Activated naive CD4-positive, alpha-beta T cell treated with anti-CD3 and anti-CD28 coated beads for 36 hours (primary cell): ENCODE data around the gene TTC38. TPM values are rescaled to one million over a fixed set of nuclear protein-coding genes. Genes with fewer than 3 reads are reported as not detected.
"Not testable (repeated sequence)": the region's sequence is repeated elsewhere in the genome, so short reads cannot be mapped to it uniquely, and the experiment has no call there.

ENCODE experiments used
- CTCF ChIA-PET: fragments of 350-600 bp; sonication (Branson Sonifier 250); formaldehyde crosslinking; loops from one replicate; lab custom pipeline; 2021; ENCODE audit warnings: antibody characterized with exemption; lab: Charles Lee
- DNase-seq: peaks from one replicate; pipeline ENCODE4 v3.0.0-alpha.2; 2020
- H3K27ac Mint-ChIP-seq: one replicate; pipeline ENCODE4 v1.8.0; 2021; ENCODE audit warnings: mild to moderate bottlenecking, mixed read lengths
- H3K27me3 Mint-ChIP-seq: one replicate; pipeline ENCODE4 v1.8.0; 2021; ENCODE audit warnings: low read depth, mixed read lengths
- H3K36me3 Mint-ChIP-seq: one replicate; pipeline ENCODE4 v1.8.0; 2021; ENCODE audit warnings: low read depth, mixed read lengths
- H3K4me1 Mint-ChIP-seq: one replicate; pipeline ENCODE4 v1.8.0; 2021; ENCODE audit warnings: low read depth, mixed read lengths
- H3K4me3 Mint-ChIP-seq: one replicate; pipeline ENCODE4 v1.8.0; 2021; ENCODE audit warnings: mild to moderate bottlenecking, moderate library complexity, mixed read lengths
- H3K9me3 Mint-ChIP-seq: one replicate; pipeline ENCODE4 v1.8.0; 2021; ENCODE audit warnings: mixed read lengths
- intact Hi-C: fragments of 100-400 bp; cut with micrococcal nuclease; formaldehyde crosslinking; loops from one replicate; pipeline ENCODE4 v1.15.1; 2023
- total RNA-seq, 2 experiments: library from RNA; stranded (reverse); gene quantifications; one replicate each; pipeline ENCODE4 v1.2.3, GENCODE V29; 2021

The TTC38 gene
- total RNA-seq, 2 experiments from 2014 or later, result 6.1 to 7.2 TPM

- peaks cover 23% of the 10 kb centered on the region for H3K36me3 Mint-ChIP-seq
- not testable (repeated sequence) for H3K9me3 Mint-ChIP-seq, H3K27me3 Mint-ChIP-seq, H3K4me1 Mint-ChIP-seq, DNase-seq, H3K27ac Mint-ChIP-seq, H3K4me3 Mint-ChIP-seq
- intact Hi-C loops, result loop anchor here (5.0 kb wide), 1 partner anchor 306 kb away; no protein-coding TSS in a partner anchor
- CTCF ChIA-PET, result interaction anchor here (0.9 to 2.8 kb wide), 3 partner anchors 16 to 191 kb away, joined by 3 to 14 read pairs (median 7); partner anchors contain the start of gene GTSE1
Measured at GRCh38 chr22:46312848-46313247, 45.0 kb downstream of the TTC38 start.

GRCh38 chr22:46315976-46316375, 48.2 kb downstream of the TTC38 start:
- Mint-ChIP-seq H3K27me3 (no peaks in the 10 kb centered on the region), H3K4me3 (no peak overlapping the region), H3K27ac (no peak overlapping the region), H3K4me1 (no peaks in the 10 kb centered on the region), H3K9me3 (no peaks in the 10 kb centered on the region), H3K36me3 (peaks cover 9% of the 10 kb centered on the region)
- intact Hi-C loops, result no loop called here
- DNase-seq, result no peak
- CTCF ChIA-PET, result interaction anchor here (0.7 to 4.3 kb wide), 7 partner anchors 10 to 199 kb away, joined by 3 to 27 read pairs (median 5); no protein-coding TSS in a partner anchor

GRCh38 chr22:46317646-46318045, 49.8 kb downstream of the TTC38 start:
- H3K4me1 Mint-ChIP-seq, result no peaks in the 10 kb centered on the region
- CTCF ChIA-PET, result interaction anchor here (1.5 to 4.3 kb wide), 2 partner anchors 196 to 312 kb away, joined by 4 to 27 read pairs; no protein-coding TSS in a partner anchor
- no peak overlapping the region for H3K4me3 Mint-ChIP-seq
- intact Hi-C loops, result no loop called here
- DNase-seq, result no peak
- no peaks in the 10 kb centered on the region for H3K9me3 Mint-ChIP-seq
- H3K27ac Mint-ChIP-seq, result no peak overlapping the region
- H3K27me3 Mint-ChIP-seq, result no peaks in the 10 kb centered on the region
- peaks cover 9% of the 10 kb centered on the region for H3K36me3 Mint-ChIP-seq

GRCh38 chr22:46318576-46318975, 50.8 kb downstream of the TTC38 start:
- intact Hi-C loops, result no loop called here
- Mint-ChIP-seq H3K9me3 (no peaks in the 10 kb centered on the region), H3K4me1 (no peaks in the 10 kb centered on the region), H3K36me3 (peaks cover 9% of the 10 kb centered on the region), H3K27me3 (no peaks in the 10 kb centered on the region), H3K4me3 (no peak overlapping the region), H3K27ac (no peak overlapping the region)
- DNase-seq, result no peak
- CTCF ChIA-PET, result interaction anchor here (1.5 to 4.3 kb wide), 2 partner anchors 197 to 313 kb away, joined by 4 to 27 read pairs; no protein-coding TSS in a partner anchor

GRCh38 chr22:46319319-46319718, 51.5 kb downstream of the TTC38 start:
- H3K36me3 Mint-ChIP-seq, result peaks cover 12% of the 10 kb centered on the region
- no peak overlapping the region for H3K4me3 Mint-ChIP-seq
- CTCF ChIA-PET, result no interaction called here
- no peaks in the 10 kb centered on the region for H3K9me3 Mint-ChIP-seq
- no peak for DNase-seq
- intact Hi-C loops, result no loop called here
- no peak overlapping the region for H3K27ac Mint-ChIP-seq
- no peaks in the 10 kb centered on the region for H3K27me3 Mint-ChIP-seq
- H3K4me1 Mint-ChIP-seq, result no peaks in the 10 kb centered on the region

GRCh38 chr22:46320166-46320710, 52.4 kb downstream of the TTC38 start:
- CTCF ChIA-PET, result no interaction called here

GRCh38 chr22:46320716-46321386, 53.0 kb downstream of the TTC38 start:
- intact Hi-C loops, result no loop called here
- Mint-ChIP-seq H3K36me3 (peaks cover 12% of the 10 kb centered on the region), H3K9me3 (no peaks in the 10 kb centered on the region), H3K4me1 (no peaks in the 10 kb centered on the region), H3K4me3 (no peak overlapping the region), H3K27ac (no peak overlapping the region), H3K27me3 (no peaks in the 10 kb centered on the region)
- CTCF ChIA-PET, result interaction anchor here (0.6 kb wide), 1 partner anchor 330 kb away, joined by 3 read pairs; no protein-coding TSS in a partner anchor
- no peak for DNase-seq

More at GRCh38 chr22:46320166-46320710, 52.4 kb downstream of the TTC38 start:
- no peak for DNase-seq
- Mint-ChIP-seq H3K4me1 (no peaks in the 10 kb centered on the region), H3K4me3 (no peak overlapping the region), H3K27ac (no peak overlapping the region), H3K9me3 (no peaks in the 10 kb centered on the region), H3K36me3 (peaks cover 12% of the 10 kb centered on the region), H3K27me3 (no peaks in the 10 kb centered on the region)
- intact Hi-C loops, result no loop called here

- no peak for DNase-seq
- H3K27me3 Mint-ChIP-seq, result no peaks in the 10 kb centered on the region
- no peak overlapping the region for H3K4me3 Mint-ChIP-seq
- peaks cover 10% of the 10 kb centered on the region for H3K36me3 Mint-ChIP-seq
- H3K27ac Mint-ChIP-seq, result no peak overlapping the region
- H3K9me3 Mint-ChIP-seq, result no peaks in the 10 kb centered on the region
- intact Hi-C loops, result no loop called here
- H3K4me1 Mint-ChIP-seq, result no peaks in the 10 kb centered on the region
- CTCF ChIA-PET, result interaction anchor here (0.5 kb wide), 1 partner anchor 206 kb away, joined by 3 read pairs; no protein-coding TSS in a partner anchor
Measured at GRCh38 chr22:46322711-46323110, 54.9 kb downstream of the TTC38 start.

GRCh38 chr22:46323162-46323561, 55.4 kb downstream of the TTC38 start:
- CTCF ChIA-PET, result interaction anchor here (0.5 kb wide), 1 partner anchor 206 kb away, joined by 3 read pairs; no protein-coding TSS in a partner anchor
- no peaks in the 10 kb centered on the region for H3K4me1 Mint-ChIP-seq

GRCh38 chr22:46326066-46326680, 58.4 kb downstream of the TTC38 start:
- intact Hi-C loops, result no loop called here
- Mint-ChIP-seq H3K9me3 (no peaks in the 10 kb centered on the region), H3K27me3 (no peaks in the 10 kb centered on the region), H3K27ac (no peak overlapping the region), H3K4me3 (no peak overlapping the region), H3K4me1 (no peaks in the 10 kb centered on the region), H3K36me3 (peaks cover 8% of the 10 kb centered on the region)
- DNase-seq, result no peak
- CTCF ChIA-PET, result interaction anchor here (1.1 kb wide), 1 partner anchor 10 kb away, joined by 3 read pairs; no protein-coding TSS in a partner anchor

More at GRCh38 chr22:46323162-46323561, 55.4 kb downstream of the TTC38 start:
- H3K27ac Mint-ChIP-seq, result no peak overlapping the region
- H3K27me3 Mint-ChIP-seq, result no peaks in the 10 kb centered on the region
- DNase-seq, result no peak
- peaks cover 9% of the 10 kb centered on the region for H3K36me3 Mint-ChIP-seq
- H3K4me3 Mint-ChIP-seq, result no peak overlapping the region
- no peaks in the 10 kb centered on the region for H3K9me3 Mint-ChIP-seq
- intact Hi-C loops, result no loop called here

GRCh38 chr22:46327691-46328465, 60.1 kb downstream of the TTC38 start:
- H3K27ac Mint-ChIP-seq, result no peak overlapping the region
- no peaks in the 10 kb centered on the region for H3K4me1 Mint-ChIP-seq
- intact Hi-C loops, result no loop called here
- DNase-seq, result no peak
- no peak overlapping the region for H3K4me3 Mint-ChIP-seq
- no peaks in the 10 kb centered on the region for H3K9me3 Mint-ChIP-seq
- H3K27me3 Mint-ChIP-seq, result no peaks in the 10 kb centered on the region
- H3K36me3 Mint-ChIP-seq, result peaks cover 8% of the 10 kb centered on the region
- CTCF ChIA-PET, result interaction anchor here (0.7 kb wide), 1 partner anchor 36 kb away, joined by 4 read pairs; no protein-coding TSS in a partner anchor
